GM12874 (cell line): ENCODE data around the gene B4GALT5.

Source experiments
- CTCF ChIP-seq: IDR thresholded peaks from 2 replicates; pipeline ENCODE4 v1.5.1; 2011; ENCODE audit warnings: low read depth, mild to moderate bottlenecking, control low read depth, low read length, moderate library complexity; ENCODE audit not compliant: insufficient read depth

Gene B4GALT5

GRCh38 chr20:49713753-49714712, at the start of gene B4GALT5:
Gene B4GALT5, minus strand, starts transcription at chr20:49713878. Its CDS starts 188 bp downstream, at chr20:49713690.
- no peak for TF ChIP-seq CTCF

- no peak for TF ChIP-seq CTCF
Observed at GRCh38 chr20:49762940-49763766, 49.5 kb upstream of the B4GALT5 start.

- no peak for TF ChIP-seq CTCF
Observed at GRCh38 chr20:49759266-49759950, 45.7 kb upstream of the B4GALT5 start.

- TF ChIP-seq CTCF, result no peak
Observed at GRCh38 chr20:49758781-49759180, 45.1 kb upstream of the B4GALT5 start.

- no peak for TF ChIP-seq CTCF
Observed at GRCh38 chr20:49757597-49757996, 43.9 kb upstream of the B4GALT5 start.

- TF ChIP-seq CTCF, result no peak
Observed at GRCh38 chr20:49756241-49756640, 42.6 kb upstream of the B4GALT5 start.

GRCh38 chr20:49754596-49754995, 40.9 kb upstream of the B4GALT5 start:
- TF ChIP-seq CTCF, result no peak
